ENCODE data around the gene SLC35G3. TPM values are rescaled to one million over a fixed set of nuclear protein-coding genes. Genes with fewer than 3 reads are reported as not detected.
"Not testable (repeated sequence)": the region's sequence is repeated elsewhere in the genome, so short reads cannot be mapped to it uniquely, and the experiment has no call there.

The SLC35G3 gene
- polyA plus RNA-seq, 1 donor, result 0.59 TPM

DNA sequence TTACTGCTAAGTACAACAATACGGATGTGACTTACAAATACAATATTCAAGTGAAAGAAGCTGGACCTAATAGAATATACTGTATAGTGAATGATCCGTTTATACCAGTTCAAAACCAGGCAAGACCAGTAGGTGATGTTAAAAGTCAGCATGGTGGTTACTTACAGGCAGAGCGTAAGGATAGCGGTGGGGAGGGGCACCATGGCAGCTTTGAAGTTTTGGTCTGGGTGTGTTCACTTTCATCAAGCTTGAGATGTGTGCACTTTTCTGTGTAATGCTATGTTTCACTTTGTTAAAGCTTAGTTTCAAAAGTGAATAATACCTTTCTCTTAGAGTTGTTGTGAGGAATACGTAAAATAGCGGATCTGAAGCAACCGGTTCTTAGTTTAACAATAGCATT lies 16.5 kb upstream of the SLC35G3 start:
- DNase-seq (ENCODE audit: low read depth), result no peak

DNA sequence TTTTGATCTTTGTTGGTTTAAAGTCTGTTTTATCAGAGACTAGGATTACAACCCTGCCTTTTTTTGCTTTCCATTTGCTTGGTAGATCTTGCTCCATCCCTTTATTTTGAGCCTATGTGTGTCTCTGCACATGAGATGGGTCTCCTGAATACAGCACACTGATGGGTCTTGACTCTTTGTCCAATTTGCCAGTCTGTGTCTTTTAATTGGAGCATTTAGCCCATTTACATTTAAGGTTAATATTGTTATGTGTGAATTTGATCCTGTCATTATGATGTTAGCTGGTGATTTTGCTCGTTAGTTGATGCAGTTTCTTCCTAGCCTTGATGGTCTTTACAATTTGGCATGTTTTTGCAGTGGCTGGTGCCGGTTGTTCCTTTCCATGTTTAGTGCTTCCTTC lies 8.4 kb upstream of the SLC35G3 start:
- not testable (repeated sequence) for DNase-seq (ENCODE audit: low read depth)

DNA sequence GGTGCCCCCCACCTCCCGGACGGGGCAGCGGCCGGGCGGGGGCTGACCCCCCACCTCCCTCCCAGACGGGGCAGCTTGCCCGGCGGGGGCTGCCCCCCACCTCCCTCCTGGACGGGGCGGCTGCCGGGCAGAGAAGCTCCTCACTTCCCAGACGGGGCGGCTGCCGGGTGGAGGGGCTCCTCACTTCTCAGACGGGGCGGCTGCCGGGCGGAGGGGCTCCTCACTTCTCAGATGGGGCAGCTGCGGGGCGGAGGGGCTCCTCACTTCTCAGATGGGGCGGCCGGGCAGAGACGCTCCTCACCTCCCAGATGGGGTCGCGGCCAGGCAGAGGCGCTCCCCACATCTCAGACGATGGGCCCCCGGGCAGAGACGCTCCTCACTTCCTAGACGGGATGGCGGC lies 869 bp upstream of the SLC35G3 start:
- not testable (repeated sequence) for DNase-seq (ENCODE audit: low read depth)

DNA sequence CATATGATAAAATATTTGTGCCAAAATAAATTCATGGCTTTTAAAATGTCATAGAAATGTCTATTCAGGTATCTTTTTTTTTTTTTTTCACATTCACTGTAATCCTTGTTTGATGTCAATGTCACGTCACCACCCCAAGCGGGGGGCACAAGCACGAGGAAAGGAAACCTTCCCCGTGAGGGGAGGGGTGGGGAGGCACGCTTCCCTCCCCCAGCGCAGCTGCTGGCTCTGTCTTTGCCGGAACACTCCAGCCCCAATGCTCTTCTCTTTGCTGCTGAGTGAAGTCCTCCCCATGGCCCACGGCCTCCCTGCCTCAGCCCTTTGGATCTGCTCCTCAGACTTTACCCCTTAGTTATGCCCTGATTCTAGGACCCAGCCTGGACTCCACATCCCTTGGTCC lies 1.5 kb downstream of the SLC35G3 start:
- DNase-seq (ENCODE audit: low read depth), result no peak

DNA sequence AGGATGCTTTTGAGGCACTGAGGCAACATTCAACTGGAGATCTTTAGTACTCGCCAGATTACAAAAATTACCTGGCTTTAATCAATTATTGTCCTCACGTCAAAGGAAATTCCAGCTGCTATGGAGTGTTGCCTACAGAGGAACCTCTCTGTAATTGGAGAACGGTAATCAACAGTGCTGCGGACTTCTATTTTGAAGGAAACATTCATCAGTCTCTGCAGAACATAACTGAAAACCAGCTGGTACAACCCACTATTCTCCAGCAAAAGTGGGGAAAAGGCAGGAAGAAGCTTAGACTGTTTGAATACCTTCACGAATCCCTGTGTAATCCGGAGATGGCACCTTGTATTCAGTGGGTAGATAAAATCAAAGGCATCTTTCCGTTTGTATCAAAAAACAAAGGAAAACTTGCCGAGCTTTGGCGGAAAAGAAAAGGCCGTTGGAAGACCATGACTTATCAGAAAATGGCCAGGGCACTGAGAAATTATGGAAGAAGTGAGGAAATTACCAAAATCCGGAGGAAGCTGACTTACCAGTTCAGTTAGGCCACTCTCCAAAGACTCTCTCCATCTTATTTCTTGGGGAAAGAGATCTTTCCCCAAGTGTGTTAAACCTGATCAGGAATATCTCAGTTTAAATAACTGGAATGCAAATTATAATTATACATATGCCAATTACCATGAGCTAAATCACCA lies 3.0 kb downstream of the SLC35G3 start:
- no peak for DNase-seq (ENCODE audit: low read depth)

DNA sequence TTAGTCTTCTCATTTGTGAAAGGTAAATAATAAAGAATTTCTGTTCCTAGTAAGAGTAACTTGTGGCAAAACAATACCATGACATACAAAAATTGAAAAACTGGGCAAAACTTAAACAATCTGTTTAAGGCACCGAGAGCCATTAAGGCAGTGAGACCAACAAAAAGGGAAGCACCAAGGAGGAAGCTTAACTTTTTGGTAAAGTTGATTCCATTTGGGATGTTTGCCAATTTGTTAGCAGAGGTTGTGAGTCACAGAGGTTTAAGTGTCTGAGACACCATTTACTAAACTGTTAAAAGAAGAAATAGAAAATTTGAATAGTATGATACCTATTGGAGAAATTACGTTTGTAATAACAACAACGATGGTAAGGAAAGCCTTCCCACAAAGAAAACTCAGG lies 4.9 kb downstream of the SLC35G3 start:
- DNase-seq (ENCODE audit: low read depth), result no peak

DNA sequence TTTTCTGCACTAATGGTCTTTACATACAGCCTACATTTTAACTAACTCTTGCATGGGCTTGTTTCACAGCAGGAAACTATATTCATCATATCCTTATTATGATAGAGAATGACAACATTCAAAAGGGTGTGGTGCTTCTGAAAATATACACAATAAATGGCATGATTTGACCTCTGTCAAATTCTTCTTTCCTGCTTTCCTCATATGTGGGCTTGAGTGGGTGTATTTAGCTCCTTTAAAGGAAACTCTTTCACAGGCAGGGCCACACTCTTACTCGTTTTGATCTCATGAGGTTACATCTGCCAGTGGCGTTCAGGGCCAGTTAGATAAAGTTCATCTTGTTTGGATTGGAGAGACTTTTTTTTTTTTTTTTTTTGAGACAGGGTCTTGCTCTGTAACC lies 6.1 kb downstream of the SLC35G3 start:
- no peak for DNase-seq (ENCODE audit: low read depth)

DNA sequence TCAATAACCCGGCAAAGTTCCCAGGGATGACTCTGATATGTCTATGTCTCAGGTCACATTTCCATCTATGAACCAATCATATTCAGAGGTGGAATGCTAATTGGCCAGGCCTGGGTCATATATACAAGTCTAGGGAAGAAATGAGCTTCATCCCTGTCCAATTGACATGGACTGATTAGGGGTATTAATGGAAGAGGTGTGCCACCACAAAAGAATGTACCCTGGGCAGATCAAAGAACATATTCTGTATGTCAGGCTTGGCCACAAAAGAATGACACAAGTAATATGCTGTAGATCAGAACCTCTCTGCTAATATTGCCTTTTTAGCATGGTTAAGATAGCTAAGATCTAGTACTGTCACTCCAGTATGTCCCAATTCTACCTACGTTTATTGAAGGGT lies 6.7 kb downstream of the SLC35G3 start:
- no peak for DNase-seq (ENCODE audit: low read depth)

DNA sequence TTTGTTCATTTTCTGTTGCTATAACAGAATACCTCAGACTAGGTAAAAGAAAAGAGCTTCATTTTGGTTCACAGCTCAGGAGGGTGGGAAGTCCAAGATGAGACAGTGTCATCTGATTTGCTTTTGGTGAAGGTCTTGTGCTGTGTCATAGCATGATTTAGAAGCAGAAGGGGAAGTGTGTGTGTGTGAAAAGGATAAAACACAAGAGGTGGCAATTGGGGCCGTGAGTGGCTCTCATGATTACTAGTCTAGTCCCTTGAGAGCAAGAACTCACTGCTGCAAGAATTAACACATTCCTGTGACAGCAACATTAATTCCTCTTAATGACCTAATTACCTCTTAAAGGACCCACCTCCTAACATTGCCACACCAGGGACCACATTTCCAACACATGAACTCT lies 8.3 kb downstream of the SLC35G3 start:
- DNase-seq (ENCODE audit: low read depth), result no peak

DNA sequence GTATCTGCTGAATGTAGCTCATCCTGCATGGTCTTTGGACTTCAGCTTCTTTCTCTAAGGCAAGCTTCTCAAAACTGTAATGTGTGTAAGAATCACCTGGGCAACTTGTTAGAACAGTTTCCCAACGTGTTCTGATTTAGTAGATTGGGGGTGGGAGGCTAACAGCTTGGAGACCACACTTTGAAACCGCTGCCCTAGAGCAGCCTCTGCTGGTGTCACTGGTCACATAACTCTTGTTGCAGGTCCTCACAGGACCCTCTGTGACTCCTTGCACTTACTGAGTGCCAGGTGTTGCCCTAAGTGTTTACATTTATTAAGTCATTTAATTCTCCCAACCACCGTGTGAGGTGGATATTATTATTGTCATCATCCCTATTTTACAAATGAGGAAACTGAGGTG lies 9.9 kb downstream of the SLC35G3 start:
- no peak for DNase-seq (ENCODE audit: low read depth)

DNA sequence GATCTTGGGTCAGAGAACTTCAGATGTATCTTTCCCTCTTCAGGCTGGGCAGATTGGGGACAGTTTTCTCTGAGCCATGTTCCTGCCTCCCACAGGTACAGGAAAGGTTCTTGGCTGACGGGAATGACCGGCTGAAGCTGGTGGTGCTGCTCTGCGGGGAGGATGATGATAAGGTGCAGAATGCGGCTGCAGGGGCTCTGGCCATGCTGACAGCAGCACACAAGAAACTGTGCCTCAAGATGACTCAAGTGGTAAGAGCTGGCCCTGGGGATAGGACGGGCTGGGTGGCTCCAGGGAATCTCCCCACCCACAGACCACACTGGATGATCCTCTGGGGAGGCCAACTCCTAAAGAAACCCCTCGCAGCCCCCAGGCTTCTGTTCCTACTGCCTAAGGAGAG lies 10.9 kb downstream of the SLC35G3 start:
- no peak for DNase-seq (ENCODE audit: low read depth)

DNA sequence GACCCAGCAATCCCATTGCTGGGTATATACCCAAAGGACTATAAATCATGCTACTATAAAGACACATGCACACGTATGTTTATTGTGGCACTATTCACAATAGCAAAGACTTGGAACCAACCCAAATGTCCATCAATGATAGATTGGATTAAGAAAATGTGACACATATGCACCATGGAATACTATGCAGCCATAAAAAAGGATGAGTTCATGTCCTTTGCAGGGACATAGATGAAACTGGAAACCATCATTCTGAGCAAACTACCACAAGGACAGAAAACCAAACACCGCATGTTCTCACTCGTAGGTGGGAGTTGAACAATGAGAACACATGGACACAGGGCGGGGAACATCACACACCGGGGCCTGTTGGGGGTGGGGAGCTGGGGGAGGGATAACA lies 14.8 kb downstream of the SLC35G3 start:
- DNase-seq (ENCODE audit: low read depth), result not testable (repeated sequence)

DNA sequence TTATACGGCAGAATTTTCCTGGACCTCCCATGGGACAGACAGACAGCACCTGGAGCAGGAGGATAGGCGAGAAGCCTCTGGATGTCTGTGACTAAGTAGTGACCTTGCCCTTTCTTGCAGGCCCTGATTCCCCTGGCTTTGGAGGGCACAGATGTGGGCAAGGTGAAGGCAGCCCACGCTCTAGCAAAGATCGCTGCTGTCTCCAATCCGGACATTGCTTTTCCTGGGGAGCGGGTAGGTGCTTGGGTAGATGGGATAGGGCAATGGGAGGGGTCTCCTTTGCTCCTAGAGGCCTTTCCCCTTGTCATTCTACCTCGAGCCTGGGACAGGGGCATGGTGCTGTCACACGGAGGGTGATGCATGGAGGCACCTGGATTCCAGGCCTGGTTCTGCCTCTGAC lies 17.3 kb downstream of the SLC35G3 start:
- DNase-seq (ENCODE audit: low read depth), result no peak

DNA sequence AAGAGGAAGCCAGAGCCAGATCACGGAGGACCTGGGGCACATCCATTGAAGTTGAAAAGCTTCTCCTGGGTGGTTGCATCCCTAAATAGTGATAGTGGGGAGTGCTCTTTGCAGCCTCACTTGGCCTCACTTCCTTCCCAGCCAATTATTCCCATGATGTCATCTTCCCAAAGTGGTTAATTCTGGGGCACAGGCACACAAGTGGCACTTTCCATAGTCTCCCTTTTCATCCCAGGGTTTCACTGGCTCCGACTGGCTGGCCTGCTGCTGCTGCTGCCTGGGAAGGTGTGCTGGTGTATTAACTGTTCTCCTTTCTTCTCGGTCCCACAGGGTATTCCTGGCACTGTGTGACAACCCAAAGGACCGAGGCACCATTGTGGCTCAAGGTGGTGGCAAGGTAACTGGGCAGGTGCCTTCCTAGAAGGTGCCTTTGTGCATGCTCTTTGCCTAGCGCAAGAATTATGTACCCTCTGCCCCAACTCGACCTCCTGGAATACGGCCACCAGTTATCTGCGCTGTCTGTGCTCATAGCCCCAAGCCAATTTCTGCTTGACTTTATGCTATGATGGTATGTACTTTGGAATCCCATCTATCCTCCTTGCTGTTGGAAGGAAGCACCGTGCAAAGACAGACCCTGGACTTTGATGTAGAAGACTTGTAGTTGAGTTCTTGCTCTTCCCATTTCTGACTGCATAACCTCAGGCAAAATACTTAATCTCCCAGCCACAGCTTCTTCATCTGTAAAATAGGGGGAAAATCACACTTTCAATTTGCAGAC lies 18.4 kb downstream of the SLC35G3 start:
- DNase-seq (ENCODE audit: low read depth), result no peak

DNA sequence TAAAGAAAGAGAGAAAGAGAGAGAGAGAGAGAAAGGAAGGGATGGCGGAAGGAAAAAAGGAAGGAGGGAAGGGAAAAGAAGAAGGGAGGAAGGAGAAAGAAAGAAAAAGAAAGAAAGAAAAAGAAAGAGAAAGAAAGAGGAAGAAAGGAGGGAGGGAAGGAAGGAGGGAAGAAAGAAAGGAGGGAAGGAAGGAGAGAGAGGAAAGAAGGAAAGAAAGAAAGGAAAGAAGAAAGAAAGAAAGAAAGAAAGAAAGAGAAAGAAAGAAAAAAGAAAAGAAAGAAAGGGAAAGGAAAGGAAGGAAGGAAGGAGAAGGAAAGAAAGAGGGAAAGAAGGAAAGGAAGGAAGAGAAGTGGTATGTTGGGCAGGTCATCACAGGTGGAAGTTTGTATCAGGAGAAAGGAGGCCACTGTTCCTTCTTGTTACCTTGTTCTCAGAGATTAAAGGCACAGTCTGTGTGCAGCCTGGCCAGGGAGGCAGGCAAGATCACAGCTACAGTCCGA lies 19.3 kb downstream of the SLC35G3 start:
- no peak for DNase-seq (ENCODE audit: low read depth)

DNA sequence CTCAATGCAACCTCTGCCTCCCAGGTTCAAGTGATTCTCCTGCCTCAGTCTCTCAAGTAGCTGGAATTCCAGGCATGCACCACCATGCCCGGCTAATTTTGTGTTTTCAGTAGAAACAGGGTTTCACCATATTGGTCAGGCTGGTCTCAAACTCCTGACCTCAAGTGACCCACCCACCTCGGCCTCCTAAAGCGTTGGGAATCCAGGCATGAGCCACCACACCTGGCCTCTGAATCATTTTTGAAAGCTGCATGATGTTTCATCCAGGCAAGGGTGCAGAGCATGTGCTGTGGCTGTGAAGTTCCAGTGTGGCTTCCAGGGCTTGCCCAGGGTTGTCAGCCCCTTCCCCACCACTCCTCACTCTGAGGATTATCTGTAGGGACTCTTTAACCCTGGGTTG lies 21.9 kb downstream of the SLC35G3 start:
- DNase-seq (ENCODE audit: low read depth), result not testable (repeated sequence)

DNA sequence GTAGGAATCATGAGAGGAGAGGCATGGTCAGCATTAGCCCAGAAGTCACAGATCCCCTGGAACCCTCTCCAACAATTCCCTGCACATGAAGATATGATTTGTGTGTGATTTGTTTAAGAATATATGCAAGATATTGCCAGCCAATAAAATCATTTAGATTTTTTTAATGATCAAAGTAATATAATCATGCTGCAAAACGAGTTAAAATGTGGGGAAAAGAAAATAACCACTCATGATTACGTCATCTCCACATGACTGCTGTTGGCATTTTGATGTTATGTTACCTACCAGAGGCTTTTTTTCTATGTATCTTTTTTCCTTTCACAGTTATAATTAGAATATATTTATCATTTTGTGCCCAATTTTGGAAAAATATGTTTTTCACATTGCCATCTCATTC lies 22.4 kb downstream of the SLC35G3 start:
- no peak for DNase-seq (ENCODE audit: low read depth)

DNA sequence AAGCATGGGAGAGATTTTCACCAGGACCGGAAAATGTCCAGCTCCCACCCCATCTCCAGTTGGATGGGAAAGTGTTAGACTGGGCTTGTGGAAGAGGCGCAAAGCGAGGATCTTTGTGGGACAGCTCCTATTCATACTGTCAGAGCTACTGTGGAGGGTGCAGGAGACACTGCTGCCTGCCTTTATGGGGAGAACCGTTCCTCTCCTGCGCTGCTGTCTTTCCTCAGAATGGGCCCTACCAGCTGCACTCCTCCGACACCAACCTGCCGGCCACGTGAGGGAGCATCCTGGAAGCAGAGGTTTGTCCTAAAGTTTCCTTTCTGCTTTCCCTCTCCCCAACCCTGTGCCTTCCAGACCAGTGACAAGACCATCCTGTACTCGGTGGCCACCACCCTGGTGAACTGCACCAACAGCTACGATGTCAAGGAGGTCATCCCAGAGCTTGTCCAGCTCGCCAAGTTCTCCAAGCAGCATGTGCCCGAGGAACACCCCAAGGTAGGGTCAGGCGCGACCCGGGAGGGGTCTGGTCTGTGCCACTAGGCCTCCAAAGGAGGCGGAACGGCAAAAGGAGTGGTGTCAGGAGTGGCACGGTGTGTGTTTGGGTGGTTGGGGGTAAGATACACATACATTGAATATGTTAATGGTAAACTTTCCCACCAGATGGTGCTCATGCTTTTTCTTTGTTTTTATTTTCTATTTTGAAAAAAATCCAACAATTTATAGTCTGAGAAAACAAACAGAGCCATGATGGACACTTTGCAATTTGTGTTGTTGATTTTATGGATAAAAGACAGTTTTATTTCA lies 23.0 kb downstream of the SLC35G3 start:
- no peak for DNase-seq (ENCODE audit: low read depth)

DNA sequence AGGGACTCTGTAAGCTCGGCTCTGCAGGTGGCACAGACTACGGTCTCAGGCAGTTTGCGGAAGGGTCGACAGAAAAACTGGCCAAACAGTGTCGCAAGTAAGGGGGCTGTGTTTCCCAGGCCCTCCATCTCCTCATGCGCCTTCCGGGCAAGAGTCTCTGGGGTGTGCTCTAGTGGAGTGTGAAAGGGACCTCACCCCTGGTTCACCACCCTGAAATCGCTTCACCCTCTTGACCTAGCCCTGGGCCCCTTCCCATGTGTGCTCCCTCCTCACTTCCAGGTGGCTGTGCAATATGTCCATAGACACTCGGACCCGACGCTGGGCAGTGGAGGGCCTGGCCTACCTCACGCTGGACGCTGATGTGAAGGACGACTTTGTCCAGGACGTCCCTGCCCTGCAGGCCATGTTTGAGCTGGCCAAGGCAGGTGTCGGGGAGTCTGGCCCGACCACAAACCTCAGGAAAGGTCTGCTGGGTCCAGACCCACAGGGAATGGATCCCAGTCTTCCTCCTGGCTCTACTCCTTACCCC lies 24.3 kb downstream of the SLC35G3 start:
- DNase-seq (ENCODE audit: low read depth), result no peak

DNA sequence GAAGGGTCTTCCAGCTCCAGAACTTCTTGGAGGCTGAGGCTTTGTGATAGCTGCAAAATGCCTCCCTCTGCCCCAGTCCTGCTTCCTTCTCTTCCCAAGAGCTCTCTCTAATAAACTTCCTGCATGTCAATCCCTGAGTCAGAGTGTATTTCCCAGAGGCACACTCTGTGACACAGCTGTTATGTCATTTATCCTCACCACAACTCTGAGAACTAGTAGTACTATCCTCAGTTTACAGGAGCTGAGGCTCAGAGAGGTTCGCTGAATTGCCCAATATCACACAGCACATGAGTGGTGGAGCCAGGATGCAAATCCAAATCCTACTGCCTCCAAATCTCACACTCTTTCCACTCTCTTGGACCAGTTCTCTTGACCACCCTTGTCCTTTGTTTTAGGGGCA lies 26.5 kb downstream of the SLC35G3 start:
- DNase-seq (ENCODE audit: low read depth), result no peak

DNA sequence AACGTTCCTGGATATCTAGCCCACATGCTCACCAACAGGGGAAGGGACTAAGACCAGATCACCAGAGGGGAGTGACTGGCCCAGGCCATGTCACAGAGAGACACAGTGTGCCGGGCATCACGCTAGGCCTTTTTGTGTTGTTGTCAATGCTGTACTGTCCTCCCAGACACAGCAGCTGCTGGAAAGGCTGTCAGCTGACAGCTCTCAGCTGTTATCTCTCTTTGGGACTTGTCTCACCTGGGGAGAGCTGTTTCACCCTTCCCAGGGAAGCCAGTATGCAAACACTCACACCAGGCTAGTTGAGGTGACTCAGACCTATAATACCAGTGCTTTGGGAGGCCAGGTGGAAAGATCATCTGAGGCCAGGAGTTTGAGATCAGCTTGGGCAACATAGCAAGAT lies 27.1 kb downstream of the SLC35G3 start:
- no peak for DNase-seq (ENCODE audit: low read depth)

DNA sequence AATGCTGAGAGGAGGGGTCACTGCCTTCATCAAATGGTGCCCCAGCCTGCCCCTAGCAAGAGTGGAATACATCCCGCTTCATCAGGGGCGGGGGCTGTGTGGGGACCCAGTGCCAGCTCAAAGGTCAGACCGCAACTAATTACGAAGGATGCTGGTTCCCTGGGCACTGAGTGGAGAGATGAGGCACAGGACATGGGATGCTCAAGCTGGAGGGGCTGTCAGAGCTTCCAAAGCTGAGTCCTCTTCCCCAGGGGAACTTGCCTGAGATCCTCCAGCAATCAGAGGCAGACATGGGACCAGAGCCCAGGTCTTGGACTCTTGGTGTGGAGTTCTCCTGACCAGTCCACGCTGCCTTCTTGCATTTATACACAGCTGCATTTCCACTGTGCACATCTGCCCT lies 27.7 kb downstream of the SLC35G3 start:
- no peak for DNase-seq (ENCODE audit: low read depth)
